ENCODE data around the gene ANKRD62.

The ANKRD62 gene

GRCh38 chr18:12093520-12094257 is at the start of gene ANKRD62:
TSS of gene ANKRD62 (plus strand) at chr18:12093843. CDS start at chr18:12094018, 175 bp downstream.
- DNase-seq (ENCODE audit: low read depth): no peak

DNA sequence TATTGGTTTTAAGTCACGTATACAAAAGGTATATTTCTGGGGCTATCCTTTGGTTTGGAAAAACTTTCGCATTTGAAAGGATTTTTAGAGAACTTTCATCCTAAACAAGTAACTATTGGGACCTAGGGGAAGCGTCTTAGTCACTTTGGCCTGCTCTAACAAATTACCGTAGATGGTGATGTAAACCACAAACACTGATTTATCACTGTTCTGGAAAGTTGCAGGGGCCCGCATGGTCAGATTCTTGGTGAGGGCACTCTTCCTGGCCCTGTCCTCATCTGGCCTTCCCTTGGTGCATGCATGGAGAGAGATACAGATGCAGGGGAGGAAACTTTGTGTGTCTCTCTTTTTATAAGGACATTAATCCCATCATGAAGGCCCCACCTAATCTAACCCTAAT is 49.1 kb upstream of the ANKRD62 start:
- DNase-seq (ENCODE audit: low read depth): no peak

DNA sequence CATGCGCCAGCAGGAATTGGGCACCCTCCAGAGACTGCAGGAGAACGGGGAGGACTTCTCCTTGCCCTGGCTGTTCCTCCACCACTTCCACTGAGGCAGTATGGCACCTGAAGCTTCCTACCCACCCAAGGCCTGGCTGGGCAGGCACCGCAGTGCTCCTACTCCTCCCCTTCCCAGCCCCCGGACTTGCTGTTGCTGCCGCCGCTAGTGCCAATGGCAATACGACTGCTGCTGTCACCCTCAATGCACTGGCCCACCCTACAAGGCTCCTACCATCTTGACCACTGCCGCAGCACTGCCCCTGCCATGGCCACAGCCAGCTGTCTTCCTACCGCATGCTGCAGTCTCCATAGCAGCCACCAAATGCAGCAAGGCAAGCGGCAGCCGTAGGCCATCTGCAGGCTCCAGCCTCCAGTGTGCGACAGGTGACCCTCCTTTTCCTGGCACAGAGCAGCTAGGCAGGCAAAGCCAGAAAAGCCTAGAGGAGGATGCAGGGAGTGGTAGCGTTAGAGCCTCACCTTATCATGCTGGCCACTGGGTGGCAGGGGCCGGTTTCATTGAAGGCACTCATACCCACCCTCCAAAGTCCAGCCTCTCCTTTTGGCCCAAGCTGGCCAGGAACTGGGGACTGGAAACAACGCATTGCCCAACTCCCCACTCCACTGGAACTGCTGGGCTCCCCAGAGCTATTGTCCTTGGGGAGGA is 47.4 kb upstream of the ANKRD62 start:
- DNase-seq (ENCODE audit: low read depth): no peak

GRCh38 chr18:12046751-12047335 is 46.8 kb upstream of the ANKRD62 start:
- no peak for DNase-seq (ENCODE audit: low read depth)

DNA sequence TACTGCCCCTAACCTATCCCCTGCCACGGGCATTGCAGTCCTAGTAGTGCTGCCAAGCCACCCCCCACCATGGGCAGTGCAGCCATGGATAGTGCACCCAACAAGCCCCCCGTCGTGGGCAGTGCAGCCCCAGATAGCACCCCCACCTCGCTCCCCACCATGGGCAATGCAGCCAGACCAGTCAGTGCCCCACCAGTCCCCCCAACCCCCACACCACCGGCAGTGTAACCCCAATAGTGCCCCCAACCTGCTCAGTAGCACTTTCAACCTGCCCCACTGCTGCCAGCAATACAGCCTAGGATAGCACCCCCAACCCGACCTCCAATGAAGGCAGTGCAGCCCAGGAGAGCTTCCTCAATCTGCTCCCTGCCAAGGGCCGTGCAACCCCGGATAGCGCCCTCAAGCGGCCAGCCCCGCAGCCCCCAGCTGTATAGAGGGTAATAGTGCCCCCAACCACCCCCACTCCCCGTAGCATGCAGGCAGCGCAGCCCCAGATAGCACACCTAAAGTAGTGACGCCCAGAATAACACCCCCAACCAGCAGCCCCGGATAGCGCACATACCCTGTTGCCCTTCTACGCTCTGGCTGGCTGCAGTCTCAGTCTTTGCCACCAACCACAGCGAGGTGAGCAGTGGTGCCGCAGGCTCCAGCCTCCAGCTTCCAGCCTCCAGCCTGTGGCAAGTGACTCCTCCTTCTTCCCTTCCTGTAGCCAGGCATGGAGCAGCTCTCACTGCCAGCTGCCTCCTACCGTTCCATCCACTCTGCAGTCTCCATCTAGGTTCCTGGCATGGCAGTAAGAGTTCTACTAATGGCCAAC is 45.4 kb upstream of the ANKRD62 start:
- DNase-seq (ENCODE audit: low read depth): no peak

DNA sequence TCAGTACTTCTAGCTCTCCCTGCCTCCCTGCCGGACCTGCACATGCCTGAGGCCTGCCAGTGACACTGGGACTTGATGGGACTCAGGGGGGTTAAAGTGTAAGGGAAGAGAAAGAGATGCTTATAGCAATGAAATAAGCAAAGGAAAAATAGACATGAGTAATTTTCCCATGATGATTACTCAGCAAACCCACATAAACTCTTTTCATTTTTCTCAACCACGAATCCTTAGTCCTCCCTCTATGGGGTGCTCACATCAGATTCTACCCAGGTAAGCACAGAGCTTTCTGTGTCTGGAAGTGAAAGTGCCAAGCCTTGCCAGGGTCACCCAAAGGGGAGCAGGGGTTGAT is 44.8 kb upstream of the ANKRD62 start:
- no peak for DNase-seq (ENCODE audit: low read depth)

DNA sequence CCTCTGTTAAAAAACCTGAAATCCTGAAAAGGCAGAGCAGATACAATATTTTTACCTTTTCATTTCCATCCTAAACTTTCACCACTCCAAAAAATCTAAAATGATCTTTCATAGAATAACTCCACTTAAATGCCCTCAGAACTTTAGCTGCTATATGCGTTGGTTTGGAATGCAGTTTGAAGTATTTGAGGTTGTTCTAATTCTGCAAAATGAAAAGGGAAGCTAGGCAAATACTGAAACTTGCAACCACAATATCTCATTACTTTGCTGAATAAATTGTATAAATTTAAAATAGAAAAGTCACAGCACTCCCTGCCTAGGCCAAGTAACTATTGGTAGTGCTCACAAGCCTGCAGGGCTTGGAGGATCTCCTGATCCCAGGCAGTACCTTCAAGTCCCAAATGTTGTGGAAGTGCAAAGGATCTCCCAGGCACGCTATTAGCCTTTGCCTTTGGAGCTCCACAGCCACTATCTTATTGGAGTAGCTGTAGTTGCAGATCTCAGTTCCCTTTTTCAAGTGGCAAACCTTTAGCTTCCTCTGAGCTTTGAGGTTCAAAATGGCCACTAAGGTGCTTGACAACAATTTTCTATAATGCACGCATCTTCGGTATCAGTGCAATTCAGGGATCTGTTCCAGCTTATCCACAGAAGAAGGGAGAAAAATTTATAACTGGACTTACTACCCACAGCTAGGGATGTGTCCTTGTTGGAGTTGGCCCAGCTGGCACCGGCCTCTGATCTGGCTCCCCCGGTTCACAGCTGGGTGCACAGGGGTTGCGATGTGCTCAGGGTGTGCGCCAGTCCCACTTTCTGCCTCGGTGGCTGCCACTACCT is 43.4 kb upstream of the ANKRD62 start:
- no peak for DNase-seq (ENCODE audit: low read depth)

DNA sequence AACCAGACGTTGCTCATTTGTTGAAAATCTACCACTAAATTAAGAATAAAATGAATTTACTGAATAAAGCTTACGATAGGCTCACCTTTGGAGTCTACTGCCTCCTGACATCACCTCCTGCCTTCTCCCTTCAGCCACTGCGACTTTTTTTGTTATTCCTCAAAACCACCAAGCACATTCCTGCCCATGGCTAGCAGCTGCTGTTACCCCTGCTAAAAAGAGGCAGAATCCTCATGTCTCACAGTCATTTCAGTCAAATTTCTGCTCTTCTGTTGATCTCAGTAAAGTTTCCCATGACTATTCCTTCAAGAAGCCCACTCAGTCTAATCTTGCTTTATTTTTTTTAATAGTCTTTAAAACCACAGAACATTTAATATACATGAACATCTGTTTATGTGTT is 40.8 kb upstream of the ANKRD62 start:
- DNase-seq (ENCODE audit: low read depth): no peak

- DNase-seq (ENCODE audit: low read depth): no peak
Observed at GRCh38 chr18:12053289-12053688, 40.4 kb upstream of the ANKRD62 start.

- no peak for DNase-seq (ENCODE audit: low read depth)
Observed at GRCh38 chr18:12056034-12056883, 37.4 kb upstream of the ANKRD62 start.

GRCh38 chr18:12056884-12057402 is 36.7 kb upstream of the ANKRD62 start:
- DNase-seq (ENCODE audit: low read depth): no peak

- no peak for DNase-seq (ENCODE audit: low read depth)
Observed at GRCh38 chr18:12057419-12058039, 36.1 kb upstream of the ANKRD62 start.

DNA sequence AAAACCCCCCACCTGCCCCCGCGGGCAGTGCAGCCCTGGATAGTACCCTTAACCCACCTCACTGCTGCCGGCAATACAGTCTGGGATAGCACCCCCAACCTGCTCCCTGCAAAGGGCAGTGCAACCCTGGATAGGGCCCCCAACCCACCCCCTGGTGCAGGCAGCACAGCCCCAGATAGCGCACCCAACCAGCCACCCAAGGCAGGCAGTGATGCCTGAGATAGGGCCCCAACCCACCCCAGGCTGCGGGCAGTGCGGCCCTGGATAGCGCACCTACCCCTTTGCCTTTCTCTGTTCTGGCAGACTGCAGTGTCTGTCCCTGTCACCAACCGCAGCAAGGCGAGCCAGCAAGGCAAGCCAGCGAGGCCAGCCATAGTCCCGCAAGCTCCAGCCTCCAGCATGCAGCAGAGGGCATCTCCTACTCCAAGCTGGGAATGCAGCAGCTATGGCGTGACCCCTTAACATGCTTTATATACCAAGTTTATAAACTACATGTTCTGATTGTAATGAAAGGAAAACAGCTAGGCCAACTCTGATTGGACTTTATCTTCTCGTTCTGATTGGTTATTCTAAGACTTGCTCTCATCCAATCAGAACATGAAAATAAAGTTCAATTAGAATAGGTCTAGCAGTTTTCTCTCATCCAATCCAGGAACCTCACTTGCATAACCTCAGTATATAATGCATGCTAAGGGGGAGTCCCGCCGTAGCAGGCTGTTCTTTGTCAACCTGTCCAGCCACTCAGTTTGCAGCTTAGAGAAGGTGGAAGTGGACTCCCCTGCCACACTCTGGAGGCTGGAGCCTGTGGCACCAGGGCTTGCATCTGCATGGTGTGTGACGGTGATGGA is 34.1 kb upstream of the ANKRD62 start:
- no peak for DNase-seq (ENCODE audit: low read depth)

- DNase-seq (ENCODE audit: low read depth): no peak
Observed at GRCh38 chr18:12060182-12060870, 33.3 kb upstream of the ANKRD62 start.

GRCh38 chr18:12061685-12062084 is 32.0 kb upstream of the ANKRD62 start:
- no peak for DNase-seq (ENCODE audit: low read depth)

GRCh38 chr18:12062974-12063373 is 30.7 kb upstream of the ANKRD62 start:
- DNase-seq (ENCODE audit: low read depth): no peak

- DNase-seq (ENCODE audit: low read depth): no peak
Observed at GRCh38 chr18:12064086-12064763, 29.4 kb upstream of the ANKRD62 start.

DNA sequence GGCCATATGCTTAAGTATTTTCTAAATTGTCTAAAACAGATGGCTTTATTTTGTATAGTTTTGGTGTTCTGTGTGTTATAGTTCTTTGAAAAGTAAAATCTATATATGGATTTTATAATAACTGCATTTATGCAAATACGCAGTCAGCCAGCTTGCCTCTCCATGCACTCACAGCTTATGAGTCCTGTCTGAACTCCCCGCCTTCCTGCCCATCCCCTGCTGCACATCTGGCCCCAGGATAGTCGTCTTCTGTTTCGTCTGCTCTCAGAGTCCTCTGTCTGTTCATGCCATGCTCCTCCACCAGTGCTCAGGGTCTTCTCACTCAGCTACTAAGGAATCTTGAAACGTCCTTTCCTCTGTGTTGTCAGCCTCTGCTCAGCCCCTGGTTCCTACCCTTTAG is 28.2 kb upstream of the ANKRD62 start:
- no peak for DNase-seq (ENCODE audit: low read depth)
